Measurements from ENCODE around the gene CALD1.

Gene CALD1

DNA sequence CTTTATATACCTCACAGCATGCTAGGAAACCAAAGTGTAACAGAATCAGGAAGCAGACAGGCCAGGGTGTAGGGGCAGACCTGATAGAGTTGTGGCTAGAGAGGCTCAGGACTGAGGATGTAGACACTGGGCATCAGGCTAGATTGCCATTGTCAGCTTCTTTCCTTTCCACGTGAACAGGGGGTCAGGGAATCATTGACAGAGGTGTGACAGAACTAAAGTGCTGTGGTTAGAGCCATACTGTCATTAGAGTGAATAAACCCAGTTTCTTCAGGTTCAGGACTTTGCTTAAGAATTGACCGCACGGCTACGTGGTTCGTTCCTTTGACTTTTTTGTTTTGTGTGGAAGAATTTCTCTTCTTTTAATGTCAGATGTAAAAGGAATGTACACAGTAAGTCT lies 90.7 kb downstream of the CALD1 start:
- DNase-seq = no peak

DNA sequence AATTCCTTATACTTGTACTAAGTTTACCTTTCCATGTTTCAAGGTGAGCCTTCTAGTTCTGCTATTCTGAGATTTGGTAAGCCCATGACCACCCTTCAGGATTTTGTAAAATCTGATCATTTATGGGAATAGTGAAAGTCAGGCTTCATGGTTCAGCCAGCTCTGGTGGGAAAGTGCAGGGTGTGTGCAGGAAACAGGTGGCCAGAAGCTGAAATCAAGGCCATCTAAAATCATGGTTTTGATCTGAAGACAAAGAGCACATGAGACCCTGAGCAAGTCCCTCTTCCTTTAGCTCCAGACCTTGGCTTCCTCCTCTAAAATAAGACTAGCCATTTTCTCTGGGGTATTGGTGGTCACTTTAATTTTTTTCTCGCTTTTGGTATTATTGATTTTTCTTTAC lies 91.3 kb downstream of the CALD1 start:
- no peak for DNase-seq

DNA sequence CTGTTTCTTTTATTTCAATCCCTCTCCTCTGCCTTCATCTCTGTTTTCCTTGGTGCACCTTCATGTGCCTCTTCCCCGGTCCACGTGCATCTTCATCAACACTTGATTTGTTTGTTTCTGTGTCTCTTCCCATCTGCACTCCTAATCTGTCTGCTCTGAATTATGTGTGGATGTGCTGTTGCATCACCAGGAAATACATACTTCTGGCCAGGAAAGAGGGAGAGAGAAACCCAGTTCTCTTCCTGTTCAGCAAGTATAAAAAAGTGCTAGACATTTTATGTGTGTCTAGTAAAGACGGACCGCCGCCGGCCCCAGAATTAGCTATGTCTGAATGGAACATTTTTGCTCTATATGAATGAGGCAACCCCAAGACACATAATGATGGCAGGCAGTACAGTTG lies 93.8 kb downstream of the CALD1 start:
- no peak for DNase-seq

DNA sequence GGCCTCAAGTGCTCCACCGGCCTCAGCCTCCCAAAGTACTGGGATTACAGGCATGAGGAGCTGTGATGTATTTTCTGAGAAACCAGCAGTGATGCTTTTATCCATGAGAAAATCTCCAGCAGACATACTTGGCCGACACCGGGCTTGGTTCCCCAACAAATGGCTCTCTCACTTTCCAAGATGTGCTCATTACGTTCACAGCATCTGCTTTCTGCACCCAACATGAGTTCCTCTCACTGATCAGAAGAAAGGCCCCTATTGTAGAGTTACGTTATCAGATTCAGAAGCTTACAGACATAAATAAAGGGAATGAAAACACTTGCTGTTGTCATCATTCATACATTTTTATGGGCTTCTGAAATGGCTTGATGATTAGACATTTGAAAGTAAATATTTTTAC lies 95.0 kb downstream of the CALD1 start:
- no peak for DNase-seq

DNA sequence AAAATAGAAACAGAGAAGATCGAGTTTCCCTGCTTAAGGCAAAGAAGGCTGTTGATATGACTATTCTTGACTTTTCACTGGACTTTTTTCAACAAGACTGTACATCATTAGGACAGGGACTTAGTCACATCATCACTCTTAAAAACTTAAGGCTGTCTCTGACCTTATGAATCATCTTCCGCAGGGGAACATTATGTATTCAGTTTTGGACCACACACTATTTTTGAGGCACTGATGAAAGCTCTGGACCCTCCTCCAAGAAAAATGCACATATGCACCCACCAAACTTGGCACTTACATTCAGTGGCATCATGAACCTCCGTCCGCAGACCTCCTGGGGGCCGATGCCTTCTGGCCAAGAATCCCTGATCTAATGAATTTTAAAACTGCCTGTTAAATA lies 96.4 kb downstream of the CALD1 start:
- DNase-seq = no peak

DNA sequence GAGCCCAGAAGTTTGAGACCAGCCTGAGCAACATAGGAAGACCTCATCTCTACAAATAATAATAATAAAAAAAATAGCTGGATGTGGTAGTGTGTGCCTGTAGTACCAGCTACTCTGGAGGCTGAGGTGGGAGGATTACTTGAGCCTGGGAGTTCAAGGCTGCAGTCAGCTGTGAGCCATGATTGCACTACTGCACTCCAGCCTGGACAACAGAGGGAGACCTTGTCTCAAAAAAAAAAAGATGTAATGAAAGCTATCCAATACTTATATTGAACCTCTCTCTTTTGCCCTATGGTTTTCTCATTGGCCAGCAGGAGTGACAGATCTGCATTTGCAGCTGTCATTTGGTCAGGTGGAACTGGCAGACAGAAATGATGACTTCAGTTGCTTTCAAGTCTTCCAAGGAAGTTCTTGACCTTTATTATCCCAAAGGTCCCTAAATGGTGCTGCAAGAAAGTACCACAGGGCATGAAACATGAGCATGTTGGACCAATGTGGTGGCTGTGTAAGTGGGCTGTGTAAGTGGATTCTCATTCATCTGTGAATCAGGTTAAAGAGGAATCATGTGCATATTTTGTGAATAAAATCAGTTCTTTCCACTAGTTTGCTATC lies 99.4 kb downstream of the CALD1 start:
- no peak for DNase-seq

DNA sequence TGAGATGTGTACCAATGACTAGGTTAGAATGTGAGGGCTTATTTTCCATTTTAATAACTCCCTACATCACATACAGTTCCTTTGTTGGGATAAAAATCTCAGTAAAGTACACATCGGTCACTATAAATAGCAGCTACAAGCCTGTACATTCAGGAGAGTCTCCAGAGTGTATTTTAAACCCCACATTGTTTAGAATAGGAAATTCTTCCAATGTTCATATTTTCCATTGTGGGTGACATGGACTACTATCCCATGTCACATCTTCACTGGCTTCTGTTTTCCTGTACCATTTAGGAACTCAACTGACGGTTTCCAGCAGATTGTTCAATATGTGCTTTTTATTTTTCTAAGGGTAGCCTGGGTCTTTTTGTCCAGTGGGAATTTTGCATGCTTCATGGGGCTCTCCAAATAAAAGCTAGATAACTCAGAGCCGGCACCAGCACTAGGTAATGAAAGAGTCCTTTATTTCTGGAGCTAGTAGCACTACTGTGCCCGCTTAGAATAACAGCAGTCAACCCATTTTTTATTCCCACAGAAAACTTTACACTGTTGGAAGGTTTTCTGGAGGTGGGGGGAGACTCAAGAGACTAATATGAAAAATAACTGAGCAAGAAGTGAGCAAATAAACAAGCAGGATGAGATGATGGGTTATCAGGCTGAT lies 100.5 kb downstream of the CALD1 start:
- DNase-seq = no peak

DNA sequence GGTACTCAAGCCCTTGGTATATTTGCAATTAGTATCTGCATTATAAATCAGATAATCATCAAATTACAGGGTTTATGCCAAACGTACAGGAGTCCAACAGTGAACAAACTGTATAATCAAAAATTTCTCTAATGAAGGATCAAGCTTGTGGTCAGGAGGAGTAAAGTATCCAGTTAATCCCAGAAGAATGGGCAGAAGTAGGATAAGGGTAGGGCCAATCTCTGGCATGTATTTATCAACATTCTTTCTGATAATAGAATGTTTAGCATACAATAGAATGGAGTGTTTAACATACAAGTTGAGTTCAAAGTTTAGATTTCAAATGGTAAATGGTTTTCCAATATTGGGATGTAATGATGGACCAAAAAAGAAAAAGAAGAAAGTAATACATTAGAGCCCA lies 103.0 kb downstream of the CALD1 start:
- DNase-seq = no peak

DNA sequence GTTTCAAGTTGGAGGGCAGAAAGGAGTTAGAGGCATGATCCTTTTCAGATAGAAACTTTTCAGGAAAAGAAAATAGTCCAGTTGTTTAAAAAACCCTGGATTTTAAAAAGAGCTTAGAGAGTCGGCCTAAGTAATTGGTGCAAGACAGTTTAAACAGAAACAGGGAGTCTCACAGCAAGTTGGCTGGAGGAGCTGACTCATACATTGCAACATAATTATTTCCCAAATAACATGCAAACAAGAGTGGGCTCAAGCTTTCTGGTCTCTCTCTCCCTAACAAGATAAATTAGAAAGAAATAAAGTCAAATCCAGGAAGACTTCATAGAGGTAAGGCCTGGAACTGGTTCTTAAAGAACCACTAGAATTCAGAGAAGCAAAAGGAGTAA lies 106.5 kb downstream of the CALD1 start:
- DNase-seq = no peak

DNA sequence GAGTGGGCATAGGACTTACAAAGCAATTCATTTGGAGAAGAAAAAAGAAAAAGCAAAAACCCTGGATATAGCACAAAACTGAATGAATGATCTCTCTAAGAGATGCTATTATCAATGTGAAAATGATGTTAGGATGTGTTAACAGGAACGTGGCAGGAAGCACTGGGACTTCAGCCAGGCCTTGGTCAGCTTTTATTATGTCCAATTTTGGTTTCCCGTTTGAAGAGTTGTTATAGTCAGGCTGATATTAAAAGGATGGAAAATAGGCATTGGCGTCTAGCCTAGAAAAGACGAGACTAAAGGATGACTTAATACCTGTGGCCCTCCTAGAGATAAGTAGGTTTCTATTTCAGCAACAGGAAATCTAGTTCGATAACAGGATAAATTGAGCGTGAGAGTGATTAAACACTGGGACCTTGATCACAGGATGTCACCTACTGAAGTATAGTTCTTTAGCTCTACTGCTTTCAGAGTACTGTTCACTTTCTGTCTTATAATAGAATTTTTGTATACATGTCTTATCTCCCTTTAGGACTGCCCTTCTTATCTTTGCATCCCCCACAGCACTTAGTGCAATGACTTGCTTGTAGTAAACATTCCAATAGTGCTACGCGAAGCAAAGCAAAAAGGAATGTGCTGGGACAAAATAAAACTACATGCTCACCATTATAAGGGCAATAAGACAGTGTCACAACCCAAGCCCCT lies 107.1 kb downstream of the CALD1 start:
- DNase-seq = no peak

DNA sequence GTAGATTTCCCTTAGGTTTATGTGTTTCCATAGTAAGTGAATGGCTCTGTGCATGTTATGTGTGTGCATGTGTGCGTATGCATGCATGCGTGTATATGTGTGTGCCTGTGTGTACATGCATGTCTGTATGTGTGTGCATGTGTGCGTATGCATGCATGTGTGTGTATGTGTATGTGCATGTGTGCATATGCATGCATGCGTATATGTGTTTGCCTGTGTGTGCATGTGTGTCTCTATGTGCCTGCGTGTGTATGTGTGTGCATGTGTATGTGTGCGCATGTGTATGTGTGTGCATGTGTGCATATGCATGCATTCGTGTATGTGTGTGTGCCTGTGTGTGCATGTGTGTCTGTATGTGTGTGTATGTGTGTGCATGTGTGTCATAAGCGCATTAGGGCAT lies 108.1 kb downstream of the CALD1 start:
- no peak for DNase-seq

DNA sequence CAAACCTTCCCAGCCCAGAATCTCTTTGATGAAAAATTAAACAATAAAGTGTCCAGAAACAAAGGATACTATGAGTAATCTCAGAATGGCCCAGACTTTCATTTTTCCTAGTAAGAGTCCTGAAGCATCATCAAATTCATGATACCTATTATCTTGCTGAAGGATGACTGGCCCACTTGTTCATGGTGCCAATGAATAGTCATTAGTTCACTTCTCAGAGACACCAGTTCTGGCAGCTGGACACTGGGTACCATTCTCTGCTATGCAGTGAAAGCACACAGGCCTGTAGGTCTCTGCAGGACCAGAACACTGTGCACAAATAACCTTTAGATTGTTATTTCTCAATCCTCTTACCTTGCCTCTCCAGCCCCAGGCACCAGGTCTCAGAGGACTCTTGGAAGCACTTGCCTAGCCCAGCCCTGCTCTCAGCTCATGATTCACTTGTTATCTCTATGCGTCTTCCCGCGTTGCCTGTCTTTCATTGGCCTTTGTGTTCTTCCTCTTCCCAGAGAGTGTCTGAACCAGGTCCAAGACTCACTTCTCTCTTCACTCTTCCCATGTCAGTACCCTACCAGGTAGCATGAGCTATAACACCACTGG lies 108.8 kb downstream of the CALD1 start:
- DNase-seq = no peak

DNA sequence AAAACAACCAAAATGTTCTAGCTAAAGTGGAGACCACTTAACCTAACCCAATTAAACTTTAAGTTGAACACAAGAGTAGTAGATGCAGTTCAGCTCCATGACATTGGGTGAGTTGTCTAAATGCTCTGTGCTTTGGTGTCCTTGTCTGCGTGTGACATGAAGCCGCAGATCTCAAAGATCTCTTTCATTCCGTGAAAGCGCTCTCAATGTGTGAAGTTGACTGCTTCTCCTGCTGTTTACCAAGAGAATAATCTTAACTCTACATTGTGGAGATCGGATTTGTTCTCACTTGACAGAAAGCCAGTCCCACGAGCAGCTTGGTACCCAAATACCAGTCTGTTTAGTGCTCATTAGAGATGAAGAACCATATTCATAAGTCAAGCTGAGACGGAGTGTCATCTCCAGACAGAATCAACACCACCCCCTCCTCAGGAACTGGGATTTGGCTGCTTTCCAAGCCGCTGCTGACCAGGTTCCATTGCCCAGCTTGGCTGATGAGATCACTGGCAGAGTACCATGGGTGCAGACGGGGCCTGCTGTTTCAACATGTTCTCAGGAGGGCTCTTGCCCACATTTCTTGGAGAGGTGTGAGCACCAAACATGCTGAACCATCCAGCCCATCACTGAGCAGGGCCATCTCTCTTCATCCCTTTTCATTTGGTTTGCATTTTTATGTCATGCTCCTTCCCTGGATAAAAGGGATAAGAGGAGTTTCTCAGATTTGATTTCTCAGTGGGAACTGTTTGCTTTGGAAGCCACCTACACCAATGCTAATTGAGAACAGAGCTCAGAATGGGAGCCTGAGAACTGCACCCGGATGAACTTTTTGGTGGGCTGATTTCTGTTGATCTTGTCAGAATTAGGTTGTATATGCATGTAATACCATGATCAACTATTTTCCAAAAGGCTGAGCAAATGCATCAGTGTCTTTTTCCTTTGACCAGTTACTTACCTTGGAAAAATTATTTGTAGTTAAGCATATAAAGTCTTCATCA lies 111.1 kb downstream of the CALD1 start:
- no peak for DNase-seq

DNA sequence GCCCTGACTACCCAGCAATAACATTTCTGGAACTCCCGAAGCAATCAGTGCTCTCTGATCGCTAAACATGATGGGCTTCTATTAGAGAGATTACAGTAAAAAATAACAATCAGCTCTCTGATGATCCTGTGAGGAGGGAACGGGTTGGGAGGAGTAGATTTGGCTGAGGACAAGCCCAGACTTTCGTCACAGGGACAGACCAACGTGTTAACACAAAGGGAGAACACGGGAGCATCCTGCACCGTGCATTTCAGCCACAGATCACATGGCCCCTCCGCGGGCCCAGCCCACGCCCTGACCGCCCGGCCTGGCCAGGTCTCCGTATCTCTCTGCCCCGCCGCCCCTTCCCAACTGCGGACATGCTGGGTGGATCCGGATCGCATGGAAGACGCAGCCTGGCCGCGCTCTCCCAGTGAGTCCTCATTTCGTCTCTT lies 111.8 kb downstream of the CALD1 start:
- no peak for DNase-seq

DNA sequence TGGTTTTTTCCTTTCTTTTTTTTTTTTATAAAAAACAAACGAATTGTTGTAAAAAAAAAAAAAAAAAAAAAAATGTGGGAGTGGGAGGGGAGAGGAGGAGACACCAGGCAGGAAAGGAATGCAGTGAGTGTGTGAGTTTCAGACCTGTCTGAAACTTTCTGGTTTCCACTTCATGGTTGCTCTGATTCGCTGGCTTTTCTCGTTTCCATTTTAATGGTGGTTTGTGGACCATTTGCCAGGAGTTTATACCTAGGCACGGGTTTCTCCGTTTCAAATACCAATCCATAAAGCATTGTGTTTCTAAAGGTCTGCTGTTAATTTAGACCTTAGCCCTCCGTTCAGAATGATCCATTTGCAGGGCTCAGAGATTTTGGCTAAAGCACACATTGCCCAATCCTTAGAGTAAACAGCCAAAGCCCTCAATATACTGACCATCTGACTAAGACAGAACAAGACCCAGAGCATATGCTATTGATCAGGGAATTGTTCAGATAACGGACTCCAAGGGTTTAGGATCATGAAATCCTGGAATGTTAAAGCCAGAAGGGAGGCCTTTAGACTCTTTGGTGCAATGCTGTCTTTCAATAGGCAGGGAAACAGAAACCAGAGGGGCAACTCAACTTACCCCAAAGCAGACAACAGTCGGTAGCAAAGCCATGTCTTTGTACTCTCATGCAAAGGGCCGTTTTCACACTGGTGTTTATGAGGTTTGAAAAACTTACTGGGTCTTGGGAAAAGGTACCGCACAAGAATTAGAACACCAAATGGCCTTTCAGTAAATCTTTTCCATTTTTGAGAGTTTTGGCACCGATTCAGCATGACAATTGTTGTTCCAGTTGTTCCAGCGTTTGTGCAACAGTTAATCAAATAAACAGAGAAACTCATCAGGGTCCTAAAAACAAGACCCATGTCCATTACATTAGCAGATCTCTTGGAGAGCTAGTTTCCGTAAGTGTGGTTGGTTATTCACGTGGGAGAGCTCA lies 112.6 kb downstream of the CALD1 start:
- DNase-seq = no peak

DNA sequence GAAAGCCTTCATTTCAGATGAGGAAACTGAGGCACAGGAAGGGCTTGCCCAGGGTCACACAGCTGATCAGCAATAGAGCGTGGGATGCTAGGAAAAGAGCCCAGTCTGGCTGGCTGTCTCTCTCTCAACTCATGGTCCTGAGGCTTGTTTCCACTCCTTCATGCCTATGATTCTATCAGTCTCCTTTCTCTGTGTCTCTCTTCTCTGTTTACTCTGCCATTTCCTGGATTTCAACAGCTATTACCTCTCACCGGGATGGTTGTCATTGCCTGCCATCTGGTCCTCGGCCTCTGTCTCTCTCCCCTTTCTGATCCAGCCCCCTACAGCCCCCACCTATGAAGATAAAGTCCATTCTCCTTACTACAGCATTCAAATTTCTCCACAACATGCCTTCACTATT lies 113.5 kb downstream of the CALD1 start:
- DNase-seq = no peak

DNA sequence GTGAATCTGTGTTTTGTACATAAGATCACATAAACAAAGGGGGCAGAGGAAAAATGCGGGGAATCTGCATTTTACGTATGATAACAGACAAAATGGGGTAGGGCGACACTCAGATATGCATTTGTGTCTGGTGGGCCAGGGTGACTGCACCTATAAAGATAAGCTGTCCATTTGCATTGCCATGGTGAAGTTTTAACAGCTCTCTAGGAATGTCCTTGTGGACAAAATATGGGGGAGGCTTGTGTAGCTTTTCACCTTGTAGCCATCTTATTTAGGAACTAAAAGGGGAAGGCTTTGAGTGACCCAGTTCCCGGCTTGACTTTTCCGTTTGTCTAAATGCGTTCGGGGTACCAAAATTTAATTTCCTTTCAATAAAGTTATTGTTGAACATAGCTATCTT lies 114.5 kb downstream of the CALD1 start:
- no peak for DNase-seq

DNA sequence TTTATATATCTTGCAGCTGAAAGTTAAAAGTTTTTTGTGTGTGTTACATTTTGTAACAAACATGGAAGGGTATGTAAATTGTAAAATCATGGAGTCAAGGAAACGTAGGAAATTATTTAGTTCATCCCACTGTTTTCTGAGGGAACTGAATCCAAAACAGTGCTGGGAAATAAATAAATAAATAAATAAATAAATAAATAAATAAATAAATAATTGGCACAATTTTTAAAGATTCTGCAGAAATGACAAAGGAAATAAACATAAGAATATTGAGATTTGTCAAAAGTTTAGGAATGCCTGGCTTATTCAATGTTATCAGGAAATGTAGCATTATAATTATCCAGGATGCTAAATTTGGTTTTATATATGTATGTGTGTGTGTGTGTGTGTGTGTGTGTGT lies 115.5 kb downstream of the CALD1 start:
- no peak for DNase-seq

DNA sequence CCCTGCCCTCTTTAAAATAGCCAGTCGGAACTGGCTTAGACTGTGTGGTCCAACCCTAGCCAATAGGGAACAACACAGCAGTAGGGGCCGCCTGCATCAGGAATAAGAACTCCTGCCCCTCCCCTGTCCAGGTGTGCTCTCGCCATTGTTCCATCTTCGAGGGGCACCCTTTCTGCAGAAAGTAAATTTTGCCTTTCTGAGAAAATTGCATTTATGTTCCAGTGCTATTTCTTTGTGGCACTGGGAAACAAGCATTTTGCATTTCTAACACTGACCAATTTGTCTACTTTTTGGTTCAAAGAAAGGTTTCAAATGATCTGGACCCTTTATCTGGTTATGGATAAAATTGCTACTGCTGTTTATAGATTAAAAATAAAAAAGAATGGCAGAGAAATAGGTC lies 116.6 kb downstream of the CALD1 start:
- no peak for DNase-seq

DNA sequence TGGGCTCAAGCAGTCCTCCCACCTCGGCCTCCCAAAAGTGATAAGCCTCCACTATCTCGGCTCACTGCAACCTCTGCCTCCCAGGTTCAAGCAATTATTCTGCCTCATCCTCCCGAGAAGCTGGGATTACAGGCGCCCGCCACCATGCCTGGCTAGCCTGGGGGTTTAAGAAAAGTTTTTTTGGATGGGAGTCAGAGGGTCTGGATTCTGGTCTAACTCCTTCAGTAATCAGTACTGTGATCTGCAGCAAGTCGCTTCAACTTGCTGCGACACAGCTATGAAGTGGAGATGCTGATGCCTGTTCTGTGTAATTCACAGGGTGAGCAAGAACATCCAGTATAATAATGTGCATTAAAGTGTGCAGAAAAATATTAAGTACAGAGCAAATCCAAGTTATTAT lies 118.5 kb downstream of the CALD1 start:
- DNase-seq = no peak

DNA sequence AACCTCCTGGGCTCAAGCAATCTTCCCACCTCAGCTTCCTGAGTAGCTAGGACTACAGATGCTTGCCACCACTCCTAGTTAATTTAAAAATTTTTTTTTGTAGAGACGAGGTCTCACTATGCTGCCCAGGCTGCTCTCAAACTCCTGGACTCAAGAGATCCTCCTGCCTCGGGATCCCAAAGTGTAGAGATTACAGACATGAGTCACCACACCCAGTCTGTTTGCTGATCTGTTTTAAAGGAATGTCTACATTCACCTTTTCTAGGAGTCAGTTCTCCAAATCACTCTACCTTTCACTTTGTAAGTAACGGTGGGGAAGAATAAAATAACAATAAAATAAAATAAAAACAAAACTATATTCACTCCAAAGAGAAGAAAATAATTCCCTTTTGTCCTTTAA lies 120.3 kb downstream of the CALD1 start:
- DNase-seq = no peak
